NCI-H1694 treated with DMSO at 0.1 percent for 48 hours (cell line): ENCODE data around the gene KRT83.
"Not testable (repeated sequence)": the region's sequence is repeated elsewhere in the genome, so short reads cannot be mapped to it uniquely, and the experiment has no call there.

Source experiments
- DNase-seq: peaks from one replicate; lab custom pipeline; 2025; lab: John Stamatoyannopoulos, UW

The KRT83 gene

DNA sequence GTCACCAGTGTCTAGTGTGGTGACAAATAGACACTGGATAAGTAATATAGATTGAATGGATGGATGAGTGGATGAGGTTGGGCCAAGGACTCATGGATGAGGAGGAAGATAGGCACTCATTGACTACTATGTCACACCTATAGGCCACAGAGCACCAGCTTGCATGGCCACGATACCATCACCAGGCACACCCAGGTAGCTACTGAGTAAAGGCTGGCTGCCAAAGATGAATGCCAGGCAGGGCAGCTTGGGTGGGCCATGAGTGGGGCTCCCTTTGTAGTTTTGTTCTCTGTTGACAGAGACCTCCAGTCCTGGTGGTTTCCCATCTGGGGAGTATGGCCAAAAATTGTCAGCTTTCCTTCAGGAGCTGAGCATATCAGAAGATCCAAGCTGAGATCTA, 11.2 kb upstream of the KRT83 start:
- DNase-seq = no peak

DNA sequence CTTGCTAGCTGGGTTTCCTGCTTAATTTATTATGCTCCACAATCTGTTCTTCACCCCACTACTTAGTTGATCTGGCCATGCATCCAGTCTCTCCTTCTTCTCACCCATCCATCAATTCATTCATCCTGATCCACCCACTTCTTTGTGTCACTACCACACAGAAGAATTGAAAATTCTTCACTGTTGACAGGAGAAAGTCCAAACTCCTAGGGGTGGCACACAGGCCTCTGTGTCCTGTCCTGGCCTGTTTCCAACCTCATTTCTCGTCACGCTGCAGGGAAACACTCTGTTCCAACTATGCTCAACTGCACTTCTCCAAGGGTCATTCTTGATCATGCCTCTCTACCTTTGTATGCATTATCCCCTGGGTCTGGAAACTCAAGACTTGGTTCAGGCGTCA, 10.6 kb upstream of the KRT83 start:
- DNase-seq = no peak

DNA sequence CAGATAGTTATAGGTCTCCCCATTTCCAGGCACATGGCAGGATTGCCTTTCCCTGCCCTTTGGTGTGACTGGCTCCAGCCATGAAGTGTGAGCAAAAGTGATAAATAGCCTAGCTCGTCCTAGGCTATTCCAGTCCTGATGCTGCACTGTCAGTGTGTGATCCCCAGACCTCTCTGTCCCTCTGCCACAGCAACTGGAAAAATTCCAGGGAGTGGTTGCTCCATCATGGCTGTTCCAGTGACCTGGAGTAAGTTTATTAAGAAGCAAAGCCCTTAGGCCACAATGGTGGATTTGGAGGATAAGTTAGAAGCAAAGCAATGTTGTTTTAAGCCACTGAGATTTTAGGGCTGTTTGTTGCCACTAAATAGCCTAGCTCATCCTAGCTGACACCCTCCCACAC, 9.8 kb upstream of the KRT83 start:
- no peak for DNase-seq

DNA sequence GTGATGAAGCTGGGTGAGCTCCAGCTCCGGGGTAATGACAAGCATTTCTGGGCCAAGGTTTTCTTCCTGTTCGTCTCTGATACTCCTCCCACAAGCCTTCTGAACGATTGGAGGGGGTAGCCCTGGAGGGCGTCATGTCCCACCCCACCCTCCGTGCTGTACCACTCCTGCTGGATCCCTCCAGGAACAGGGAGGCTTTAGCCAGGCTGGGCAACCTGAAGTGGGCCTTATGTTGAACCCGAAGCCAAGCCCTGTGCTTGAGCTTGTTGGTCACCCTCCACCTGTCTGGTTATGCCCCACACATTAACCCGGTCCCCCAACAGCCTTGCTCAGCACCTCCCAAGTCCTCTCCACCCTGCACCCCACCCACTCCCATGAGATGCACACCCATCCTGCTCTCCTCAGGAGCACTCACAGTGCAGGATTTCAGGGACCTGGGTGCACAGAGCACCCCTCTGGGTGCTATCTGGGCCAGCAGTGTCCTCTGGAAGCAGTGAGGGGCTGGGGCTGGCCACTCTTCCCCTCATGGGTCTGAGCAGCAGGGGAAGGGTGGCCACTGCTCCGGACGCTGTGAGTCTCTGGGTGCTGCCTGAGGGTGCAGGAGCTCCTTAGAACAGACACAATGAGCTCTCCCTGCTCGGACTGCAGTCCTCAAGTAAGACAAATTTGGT, 6.8 kb upstream of the KRT83 start:
- DNase-seq = no peak

DNA sequence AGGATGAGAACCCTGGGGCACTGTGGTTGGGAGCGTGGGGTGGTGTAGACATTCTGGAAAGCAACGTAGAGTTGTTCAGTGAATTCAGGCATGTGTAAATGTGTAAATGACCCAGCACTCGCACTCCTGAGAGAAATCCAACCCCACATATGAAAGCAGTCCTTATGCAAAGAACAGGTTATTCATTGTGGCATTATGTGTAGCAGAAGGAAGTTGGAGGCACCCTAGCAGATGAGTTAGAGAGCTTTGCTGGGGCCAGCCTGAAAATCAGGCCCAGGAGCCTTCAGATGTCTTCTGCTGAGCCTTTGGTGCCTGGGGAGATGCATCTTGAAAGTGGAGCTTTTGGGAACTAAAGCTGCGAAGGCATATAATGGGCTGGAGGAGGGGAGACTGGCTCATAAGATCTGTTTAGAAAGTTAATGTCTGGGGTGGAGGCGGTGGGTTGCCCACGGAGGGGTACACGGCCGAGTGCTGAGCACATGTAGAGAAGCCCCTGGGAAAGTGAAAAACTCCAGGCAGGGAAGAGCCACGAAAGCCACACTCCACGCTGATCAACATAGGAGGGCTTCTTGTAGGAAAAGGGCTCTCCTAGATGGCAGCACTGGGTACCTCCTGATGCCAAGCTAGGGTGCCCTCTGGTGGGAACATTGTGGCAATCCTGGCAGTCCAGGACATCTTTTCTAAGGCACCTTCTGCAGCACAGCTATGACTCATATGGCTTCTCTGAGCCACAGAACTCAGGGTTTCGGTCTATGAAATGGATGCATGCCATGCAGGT, 6.0 kb upstream of the KRT83 start:
- peak; percentile 91 for DNase-seq

DNA sequence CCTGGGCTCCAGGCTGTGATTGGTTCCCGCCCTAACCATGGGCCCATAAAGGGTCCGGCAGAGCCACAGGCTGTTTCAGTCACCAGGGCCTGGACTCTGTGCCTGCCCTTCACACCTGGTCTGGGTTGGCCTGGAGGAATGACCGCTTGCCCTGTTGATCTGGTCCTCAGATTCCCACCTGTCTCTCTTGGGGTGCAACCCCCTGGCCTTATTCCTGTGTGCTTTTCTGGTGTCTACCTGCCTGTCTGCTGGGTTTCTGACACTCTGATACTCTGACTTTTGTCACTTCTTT, 2.9 kb upstream of the KRT83 start:
- DNase-seq = no peak

DNA sequence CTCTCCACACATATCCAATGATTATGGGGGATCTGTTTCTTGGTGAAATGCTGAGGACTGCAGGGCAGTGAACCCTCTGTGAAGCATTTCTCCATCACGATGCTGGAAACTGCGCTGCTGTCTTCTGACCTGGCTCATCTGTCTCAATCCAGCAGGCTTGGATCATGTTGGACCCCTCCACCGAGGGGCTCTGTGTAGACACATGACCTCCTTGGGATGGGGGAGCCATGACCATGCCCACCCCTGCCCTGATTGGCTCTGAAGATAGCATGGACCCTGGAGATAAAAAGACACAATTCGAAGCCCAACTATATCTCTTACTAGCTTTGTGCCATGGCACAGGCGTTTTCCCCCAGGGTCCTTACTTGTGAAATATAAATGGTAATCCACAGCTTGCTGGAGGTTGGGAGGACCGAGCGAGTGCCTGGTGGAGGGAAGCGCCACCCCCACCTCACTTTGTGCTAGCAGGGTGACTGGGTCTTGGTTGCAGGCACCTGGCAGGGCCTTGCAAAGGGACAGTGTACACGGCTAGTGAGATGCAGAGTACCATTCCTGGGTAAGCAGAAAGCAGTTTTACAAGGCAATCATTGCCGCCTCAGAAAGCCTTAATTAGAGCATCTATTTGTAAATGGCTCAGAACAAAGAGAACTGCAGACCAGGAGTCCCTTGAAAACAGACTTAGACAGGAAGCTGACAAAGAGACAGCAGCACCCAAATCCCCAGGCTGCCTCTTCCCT, 2.4 kb upstream of the KRT83 start:
- no peak for DNase-seq

DNA sequence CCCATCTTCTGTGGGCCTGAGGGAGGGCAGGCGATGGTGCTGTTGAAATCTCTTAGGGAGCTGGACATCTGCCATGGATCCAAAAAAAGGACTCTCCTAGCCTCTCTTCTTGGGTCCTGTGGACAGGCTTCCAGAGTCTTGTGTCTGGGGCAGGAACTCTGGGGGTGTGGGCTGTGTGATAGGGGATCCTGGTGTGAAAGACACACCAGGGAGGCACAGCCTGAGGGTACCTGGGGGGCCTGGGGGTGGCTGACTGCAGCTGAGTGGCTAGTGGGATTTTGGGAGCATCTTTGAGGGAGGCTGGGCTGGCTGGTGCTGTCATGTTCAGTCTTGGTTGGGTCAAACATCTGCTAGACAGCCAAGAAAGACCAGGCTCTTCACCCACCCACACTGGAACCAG, 1.8 kb upstream of the KRT83 start:
- no peak for DNase-seq

DNA sequence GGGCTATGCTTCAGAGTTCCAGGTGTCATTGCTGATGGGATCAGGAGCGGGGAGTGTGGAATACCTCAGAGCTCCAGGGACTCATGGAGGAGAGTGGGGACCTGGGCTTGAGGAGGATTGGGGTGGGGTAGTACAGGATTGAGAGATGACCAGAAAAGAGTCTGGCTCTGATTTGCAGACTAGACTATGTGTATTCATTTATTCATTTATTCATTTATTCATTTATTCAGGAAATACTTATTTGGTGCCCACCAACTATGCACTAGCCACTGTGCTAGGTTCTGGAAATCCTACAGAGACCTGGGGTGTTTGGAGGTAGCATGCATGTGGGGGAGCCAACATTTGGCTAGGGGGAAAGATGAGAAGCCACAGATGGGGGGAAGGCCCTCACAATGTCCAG, 871 bp upstream of the KRT83 start:
- DNase-seq = no peak

DNA sequence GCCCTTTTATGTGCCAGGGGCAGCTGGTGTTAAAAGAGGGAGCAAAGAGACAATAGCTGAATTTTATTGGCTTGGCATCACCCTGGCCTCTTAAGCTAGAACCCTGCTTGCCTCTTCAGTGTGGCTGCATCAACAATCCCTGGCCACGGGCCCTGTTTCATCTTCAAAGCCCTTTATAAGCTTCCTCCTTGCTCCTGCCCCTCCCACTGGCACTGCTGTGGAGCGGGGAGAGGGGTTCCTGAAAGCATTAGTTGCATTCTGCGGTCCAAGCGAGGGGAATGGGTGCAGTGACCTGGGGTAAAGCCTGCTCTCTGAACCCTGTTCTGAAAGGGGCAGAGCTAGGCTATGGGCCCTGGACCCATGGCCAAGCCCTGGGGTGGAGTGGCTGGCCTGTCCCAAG, 220 bp upstream of the KRT83 start:
- no peak for DNase-seq

DNA sequence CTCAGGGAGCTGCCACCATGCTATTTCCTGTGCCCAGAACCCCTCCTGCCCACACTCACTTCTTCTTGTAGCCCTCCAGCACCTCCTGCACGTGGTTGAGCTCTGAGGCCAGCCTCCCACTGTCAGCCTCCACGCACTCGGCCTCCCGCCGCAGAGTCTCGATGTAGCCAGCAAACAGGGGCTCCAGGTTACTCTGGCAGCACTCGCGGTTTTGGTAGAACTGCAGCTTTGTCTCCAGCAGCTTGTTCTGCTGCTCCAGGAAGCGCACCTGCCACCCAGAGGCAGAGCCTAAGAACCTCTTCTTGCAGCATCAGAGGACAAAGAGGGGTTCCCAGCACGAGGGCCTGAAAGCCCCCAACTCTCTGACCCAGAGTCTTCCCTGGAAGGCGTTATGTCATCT, 2.1 kb downstream of the KRT83 start:
- no peak for DNase-seq

DNA sequence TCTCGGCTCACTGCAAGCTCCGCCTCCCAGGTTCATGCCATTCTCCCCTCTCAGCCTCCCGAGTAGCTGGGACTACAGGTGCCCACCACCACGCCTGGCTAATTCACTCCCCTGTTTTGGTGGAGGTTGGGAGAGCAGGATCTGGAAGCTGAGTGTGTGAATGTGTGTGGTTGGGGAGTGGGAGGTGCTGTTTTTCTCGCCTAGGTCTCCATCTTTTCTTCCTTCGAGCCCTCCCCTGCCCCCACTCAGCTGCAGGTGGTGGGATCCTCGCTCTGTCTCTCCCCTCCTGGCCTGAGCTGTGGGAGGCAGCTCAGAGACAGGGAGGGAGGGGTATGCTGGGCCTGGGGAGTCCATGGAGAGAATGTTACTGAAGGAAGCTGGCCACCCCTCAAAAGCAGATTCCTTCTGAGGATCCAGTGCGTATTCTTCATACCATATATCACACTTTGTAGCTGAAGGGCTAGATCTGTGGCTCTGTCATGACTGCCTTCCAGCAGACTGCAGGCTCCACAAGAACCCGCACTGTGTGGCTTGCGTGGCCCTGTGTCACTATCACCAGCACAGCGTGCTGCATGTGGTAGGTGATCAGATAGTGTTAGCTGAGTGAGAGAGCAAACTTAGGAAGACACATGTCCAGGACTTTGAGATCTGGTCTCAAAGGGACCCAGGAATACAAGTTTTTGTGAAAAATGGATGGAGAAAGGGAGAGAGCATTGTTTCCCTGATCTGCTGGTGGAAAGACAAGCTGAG, 2.8 kb downstream of the KRT83 start:
- DNase-seq = no peak

DNA sequence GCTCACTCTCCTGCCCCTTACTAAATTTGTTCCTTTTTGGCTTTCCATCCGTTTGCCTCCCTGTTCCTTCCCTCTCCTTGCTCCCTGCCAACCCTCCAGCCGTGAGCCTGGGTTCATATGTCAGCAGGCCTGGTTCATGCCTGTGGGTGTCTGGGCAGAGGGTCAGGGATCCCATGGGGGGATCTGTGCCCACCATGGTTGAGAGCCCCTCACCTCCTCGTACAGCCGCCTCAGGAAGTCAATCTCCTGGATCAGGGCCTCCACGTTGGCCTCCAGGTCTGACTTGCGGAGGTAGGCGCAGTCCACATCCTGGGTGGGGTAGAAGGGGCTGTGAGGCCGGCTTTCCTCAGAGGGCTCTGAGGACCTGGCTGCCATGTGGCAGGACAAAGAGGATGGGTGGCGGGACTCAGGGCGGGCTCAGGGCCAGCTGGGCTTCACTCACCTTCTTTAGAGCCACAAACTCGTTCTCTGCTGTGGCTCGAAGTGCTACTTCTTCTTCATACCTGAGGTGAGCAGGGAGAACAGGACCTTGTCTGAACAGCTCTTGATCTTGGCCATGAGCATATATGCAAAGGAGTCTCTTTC, 3.6 kb downstream of the KRT83 start:
- no peak for DNase-seq

DNA sequence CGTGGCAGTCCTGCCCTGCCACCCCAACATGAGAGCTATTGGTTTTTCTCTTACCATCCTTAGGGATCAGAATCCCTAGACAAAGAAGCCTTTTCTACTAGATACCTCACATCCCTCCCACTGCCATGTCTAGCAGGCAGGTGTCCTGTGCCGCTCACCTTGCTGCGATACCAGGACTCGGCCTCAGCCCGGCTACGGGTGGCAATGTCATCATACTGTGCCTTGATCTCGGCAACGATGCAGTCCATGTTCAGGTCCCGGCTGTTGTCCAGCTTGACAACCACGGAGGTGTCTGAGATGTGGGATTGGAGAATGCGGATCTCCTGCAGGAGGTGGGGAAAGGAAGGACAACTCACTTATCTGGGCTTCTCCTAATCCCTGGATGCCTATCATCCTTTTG, 4.5 kb downstream of the KRT83 start:
- DNase-seq = no peak

DNA sequence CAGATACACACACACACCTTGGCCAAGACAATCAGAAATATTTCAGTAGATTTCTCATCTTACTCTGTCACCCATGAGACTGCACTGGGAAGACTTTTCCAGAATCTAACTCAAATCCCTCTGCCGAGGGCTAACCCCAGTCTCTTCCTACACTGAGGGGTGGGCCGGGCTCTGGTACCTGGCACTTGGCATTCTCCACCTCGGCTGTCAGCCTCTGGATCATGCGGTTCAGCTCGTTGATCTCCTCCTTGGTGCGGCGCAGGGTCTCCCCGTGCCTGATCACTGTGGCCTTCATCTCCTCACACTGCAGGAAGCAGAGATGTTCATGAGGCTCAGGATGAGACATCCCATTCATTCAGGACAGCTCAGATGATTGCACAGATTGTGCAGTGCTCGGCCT, 4.9 kb downstream of the KRT83 start:
- no peak for DNase-seq

DNA sequence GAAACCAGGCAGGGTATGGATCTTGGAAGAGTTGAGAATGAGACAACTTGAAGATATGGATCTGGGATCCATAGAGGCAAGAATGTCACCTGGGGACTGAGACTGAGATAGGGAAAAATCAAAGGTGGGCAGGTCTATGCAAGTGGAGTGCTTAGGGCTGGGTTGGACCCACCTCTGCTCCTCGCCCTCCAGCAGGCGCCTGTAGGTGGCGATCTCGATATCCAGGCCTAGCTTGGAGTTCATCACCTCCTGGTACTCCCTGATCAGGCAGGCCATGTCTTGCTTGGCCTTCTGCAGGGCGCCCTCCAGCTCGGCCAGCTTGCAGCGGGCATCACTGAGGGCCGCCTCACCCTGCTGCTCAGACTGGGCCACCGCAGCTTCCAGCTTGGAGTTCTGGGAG, 5.5 kb downstream of the KRT83 start:
- not testable (repeated sequence) for DNase-seq

DNA sequence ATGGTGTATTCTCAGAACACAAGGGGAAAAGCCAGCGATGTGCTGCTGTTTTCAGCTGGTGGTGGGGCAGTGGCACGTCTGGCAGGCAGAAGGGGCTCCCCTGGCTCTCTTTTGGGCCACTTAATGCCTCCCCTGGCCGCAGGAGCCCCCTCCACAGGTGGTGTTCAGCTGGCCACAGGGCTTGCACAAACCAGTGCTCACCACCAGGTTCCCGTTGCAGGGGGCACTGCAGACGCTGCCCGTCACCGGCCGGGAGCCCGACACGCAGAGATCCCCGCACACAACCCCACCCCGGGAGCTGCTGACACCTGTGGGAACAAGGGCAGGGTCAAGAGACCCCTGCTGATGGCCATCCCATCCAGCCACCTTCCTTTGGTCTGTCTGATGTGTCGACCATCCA, 6.7 kb downstream of the KRT83 start:
- no peak for DNase-seq

DNA sequence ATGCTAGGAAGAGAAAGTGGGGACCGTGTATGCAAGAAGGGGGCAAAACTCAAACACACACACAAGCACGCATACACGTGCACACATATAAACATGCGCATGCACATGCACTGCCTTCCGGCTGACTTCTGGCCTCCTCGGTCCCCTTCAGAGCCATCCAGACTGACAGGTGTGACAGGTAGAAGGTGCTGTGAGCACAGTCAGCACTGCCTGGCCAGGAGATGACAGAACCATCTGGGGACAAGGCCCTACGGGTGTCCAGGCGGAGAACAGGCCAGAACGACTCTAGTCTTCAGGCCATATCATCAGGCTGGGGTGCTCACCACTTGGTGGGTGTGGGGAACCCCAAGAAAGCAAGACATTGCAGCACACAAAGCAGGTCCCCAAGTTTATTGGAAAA, 7.3 kb downstream of the KRT83 start:
- no peak for DNase-seq

DNA sequence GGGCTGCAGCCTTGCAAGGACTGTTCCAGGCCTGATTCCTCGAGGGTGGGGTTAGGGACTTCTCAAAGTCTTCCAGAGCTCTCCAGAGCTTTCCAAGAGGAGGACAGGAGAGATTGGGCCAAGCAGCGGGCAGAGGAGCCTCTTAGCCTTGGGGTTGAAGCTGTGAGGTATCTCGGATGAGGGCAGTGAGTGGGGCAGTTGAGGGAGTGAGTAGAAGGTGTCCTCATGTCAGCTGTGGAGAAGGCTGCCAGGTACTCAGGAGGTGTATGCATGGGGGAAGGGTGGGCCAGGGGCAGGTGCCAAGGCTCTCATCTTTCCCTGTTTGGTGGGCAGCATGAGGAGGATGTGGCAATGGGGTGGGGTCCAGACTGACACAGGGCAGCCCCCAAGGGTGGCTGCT, 7.7 kb downstream of the KRT83 start:
- no peak for DNase-seq

DNA sequence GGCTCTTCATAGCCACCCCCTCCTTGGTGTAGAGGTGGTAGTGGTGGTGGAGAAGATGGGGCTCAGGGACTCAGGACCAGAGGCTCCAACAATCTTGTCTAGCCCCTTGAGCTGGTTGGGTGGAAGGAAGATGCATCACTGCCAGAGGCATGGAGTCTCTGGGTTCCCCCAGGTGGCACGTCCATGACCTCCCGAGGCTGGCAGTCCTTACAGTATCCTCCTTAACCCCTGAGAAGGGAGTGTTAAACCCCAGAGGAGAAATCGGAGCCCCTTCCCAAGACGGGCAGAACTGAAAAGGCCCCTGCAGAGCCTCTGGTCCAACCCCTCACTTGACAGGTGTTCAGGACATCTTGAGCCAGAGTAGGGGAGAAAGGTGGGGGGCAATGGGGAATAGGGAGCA, 9.1 kb downstream of the KRT83 start:
- no peak for DNase-seq

DNA sequence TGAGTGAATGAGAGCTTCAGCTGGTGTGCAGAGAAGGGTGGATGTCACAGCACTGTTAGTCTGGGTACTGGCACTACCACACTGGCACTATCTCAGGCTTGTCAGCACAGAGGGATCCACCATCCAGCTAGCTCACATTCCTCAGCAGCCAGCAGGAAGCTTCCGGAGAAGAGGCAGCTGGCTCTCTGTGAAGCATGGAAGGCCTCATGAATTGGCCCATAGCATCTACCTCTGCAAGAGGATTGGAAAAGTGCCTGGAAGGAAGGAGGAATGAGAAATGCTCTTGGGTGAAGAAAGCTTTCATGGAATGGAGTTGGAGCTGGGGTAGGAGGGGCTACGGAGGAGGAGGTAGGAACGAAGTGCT, 9.9 kb downstream of the KRT83 start:
- DNase-seq = no peak

DNA sequence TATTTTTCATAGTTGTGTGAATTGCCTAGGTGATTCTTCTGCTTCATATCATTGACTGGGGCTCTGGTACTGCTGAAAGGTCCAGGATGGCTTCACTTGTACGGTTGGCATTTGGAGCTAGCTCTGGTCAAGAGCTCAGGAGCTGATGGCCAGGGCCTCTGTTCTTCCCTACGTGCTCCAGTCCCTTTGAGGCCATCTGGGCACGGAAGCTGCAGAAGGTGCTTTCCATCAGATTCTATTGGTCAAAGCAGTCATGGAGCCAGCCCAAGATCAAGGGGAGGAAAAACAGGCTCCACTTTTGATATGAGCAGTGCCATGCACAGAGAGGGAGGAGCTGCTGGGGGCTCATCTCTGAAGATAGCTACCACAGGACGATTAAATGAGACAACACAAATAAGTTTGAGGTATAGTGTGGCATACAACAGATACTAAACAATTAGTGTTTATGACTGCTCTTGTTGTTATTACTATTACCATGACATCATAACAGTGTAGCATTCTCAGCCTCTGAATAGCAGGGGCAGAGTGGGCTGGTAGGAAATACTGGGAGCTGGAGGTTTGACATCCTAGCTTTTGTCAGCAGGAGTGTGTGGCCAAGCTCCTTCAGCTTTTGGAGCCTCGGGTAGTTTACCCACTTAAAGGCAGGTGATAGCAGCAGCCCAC, 10.4 kb downstream of the KRT83 start:
- no peak for DNase-seq
